Testis (tissue), 2 donors: Measurements from ENCODE around the gene TMC1.

ENCODE experiments used
- POLR2A ChIP-seq: fragments of 450-650 bp; IDR thresholded peaks from one replicate; pipeline ENCODE4 v1.6.1; 2017; ENCODE audit warnings: antibody characterized with exemption, mild to moderate bottlenecking, moderate library complexity
- TF ChIP-seq, protein P1 (sequence below), 3 experiments: fragments of 450-650 bp in 2 of 3; fragments of 200-600 bp in 1 of 3; sonication (generic) in 1 of 3; IDR thresholded peaks; one replicate each; pipeline ENCODE4 v1.5.1; 2016 to 2019; ENCODE audit warnings: antibody characterized with exemption in 3 of 3, mild to moderate bottlenecking in 2 of 3, moderate library complexity in 1 of 3

DNA sequence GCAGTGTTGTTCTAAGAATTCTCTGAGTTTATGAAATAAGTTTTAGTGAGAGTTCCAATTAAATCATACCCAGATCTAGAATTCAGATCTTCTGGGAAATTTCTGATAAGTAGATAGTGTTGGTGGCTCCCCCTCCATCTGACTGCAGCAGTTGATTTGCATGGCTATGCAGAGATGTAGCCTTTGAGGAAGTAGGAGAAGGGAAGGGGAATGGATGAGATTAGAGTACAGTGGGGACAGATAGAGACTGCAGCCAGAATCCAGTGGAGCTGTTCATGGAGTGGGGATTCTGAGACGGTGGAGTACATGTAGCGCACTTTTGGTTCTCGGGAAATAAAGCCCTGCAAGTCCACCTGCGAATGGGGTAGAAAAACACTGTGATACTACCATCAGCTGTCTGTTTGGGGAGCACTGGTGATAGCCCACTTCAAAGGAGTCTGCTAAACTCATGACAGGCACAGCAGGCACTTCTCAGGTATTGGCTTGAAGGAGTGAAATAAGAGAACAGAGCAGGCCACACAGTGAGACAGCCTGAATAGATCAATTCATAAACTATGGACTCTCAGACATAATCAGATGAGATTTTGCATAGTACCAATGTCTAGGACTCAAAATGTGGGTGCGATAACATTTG lies 334.6 kb downstream of the TMC1 start:
- TF ChIP-seq POLR2A: no peak
- TF ChIP-seq, protein P1, sequence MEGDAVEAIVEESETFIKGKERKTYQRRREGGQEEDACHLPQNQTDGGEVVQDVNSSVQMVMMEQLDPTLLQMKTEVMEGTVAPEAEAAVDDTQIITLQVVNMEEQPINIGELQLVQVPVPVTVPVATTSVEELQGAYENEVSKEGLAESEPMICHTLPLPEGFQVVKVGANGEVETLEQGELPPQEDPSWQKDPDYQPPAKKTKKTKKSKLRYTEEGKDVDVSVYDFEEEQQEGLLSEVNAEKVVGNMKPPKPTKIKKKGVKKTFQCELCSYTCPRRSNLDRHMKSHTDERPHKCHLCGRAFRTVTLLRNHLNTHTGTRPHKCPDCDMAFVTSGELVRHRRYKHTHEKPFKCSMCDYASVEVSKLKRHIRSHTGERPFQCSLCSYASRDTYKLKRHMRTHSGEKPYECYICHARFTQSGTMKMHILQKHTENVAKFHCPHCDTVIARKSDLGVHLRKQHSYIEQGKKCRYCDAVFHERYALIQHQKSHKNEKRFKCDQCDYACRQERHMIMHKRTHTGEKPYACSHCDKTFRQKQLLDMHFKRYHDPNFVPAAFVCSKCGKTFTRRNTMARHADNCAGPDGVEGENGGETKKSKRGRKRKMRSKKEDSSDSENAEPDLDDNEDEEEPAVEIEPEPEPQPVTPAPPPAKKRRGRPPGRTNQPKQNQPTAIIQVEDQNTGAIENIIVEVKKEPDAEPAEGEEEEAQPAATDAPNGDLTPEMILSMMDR (IDR thresholded peaks at IDR 0.05): no peak
